ENCODE results near the gene EIF5B. TPM values are rescaled to one million over a fixed set of nuclear protein-coding genes. Genes with fewer than 3 reads are reported as not detected.

EIF5B gene
- total and polyA plus RNA-seq, 2 experiments from 2014 or later = 34.2 to 108 TPM

- peaks cover 24% of the 10 kb centered on the region for H3K4me1 Mint-ChIP-seq
- H3K27me3 ChIP-seq (ENCODE audit: insufficient read depth) = no peaks in the 10 kb centered on the region
Observed at GRCh38 chr2:99404797-99405669, 67.8 kb downstream of the EIF5B start.

More at GRCh38 chr2:99404797-99405669, 67.8 kb downstream of the EIF5B start:
- H3K9me3 Mint-ChIP-seq = no peaks in the 10 kb centered on the region
- H3K79me2 ChIP-seq (replicated peaks; ENCODE audit: insufficient read depth) = no peaks in the 10 kb centered on the region
- H3K9me2 ChIP-seq (ENCODE audit: insufficient read depth) = no peaks in the 10 kb centered on the region
- peak overlapping the region; percentile 74; the same call in 1 of the 2 replicates for H3K27ac Mint-ChIP-seq
- peaks cover 40% of the 10 kb centered on the region for H3K36me3 ChIP-seq (ENCODE audit: insufficient read depth)
- peaks cover 9% of the 10 kb centered on the region for H3K27me3 Mint-ChIP-seq (ENCODE audit: insufficient read depth, low read depth, poor library complexity)
- no peak overlapping the region for H2AFZ ChIP-seq
- no peaks in the 10 kb centered on the region for H3F3A ChIP-seq (replicated peaks; ENCODE audit: low read depth)
- H4K20me1 ChIP-seq (replicated peaks; ENCODE audit: insufficient read depth) = no peaks in the 10 kb centered on the region; the same call in 1 of the 2 replicates
- H3K27ac ChIP-seq (ENCODE audit: low read depth) = no peak overlapping the region
- no peak overlapping the region for H3K4me3 Mint-ChIP-seq
- no peak overlapping the region for H3K4me3 ChIP-seq
- ATAC-seq (no peak), DNase-seq (ENCODE audit: low spot score) (no peak)
- TF ChIP-seq CREB1 (CRISPR knock-in tag; IDR thresholded peaks at IDR 0.05; ENCODE audit: low read depth) = no peak
- TF ChIP-seq ZNF331 (CRISPR knock-in tag; IDR thresholded peaks at IDR 0.05; ENCODE audit: low read depth) = no peak
- TF ChIP-seq ZNF114 (CRISPR knock-in tag; IDR thresholded peaks at IDR 0.05) = no peak
- no peak for TF ChIP-seq JUNB (IDR thresholded peaks at IDR 0.05; ENCODE audit: unreplicated experiment)
- TF ChIP-seq ZNF462 (CRISPR knock-in tag; IDR thresholded peaks at IDR 0.05) = no peak
- no peak for TF ChIP-seq NANOG (IDR thresholded peaks at IDR 0.05; ENCODE audit: borderline replicate concordance)
- TF ChIP-seq CTCF (conservative IDR thresholded peaks at IDR 0.05; ENCODE audit: low read depth in 2 of 2) = no peak
- TF ChIP-seq POLR2AphosphoS5 (IDR thresholded peaks at IDR 0.05; ENCODE audit: low read depth) = no peak
- TF ChIP-seq EZH2 (IDR thresholded peaks at IDR 0.05; ENCODE audit: low read depth, unreplicated experiment) = no peak
- TF ChIP-seq REST (IDR thresholded peaks at IDR 0.05; ENCODE audit: unreplicated experiment) = no peak
- no peak for TF ChIP-seq ETS1 (IDR thresholded peaks at IDR 0.05)
- no peak for TF ChIP-seq STAT1 (IDR thresholded peaks at IDR 0.05; ENCODE audit: unreplicated experiment)
- no peak for TF ChIP-seq EZH2phosphoT487 (IDR thresholded peaks at IDR 0.05; ENCODE audit: unreplicated experiment)
- H3K4me2 ChIP-seq = no peak overlapping the region
- no peaks in the 10 kb centered on the region for H3K4me1 ChIP-seq (ENCODE audit: insufficient read depth)
- H3K36me3 Mint-ChIP-seq (ENCODE audit: low read depth) = peaks cover 74% of the 10 kb centered on the region
